ENCODE results near the gene ANO4. TPM values are rescaled to one million over a fixed set of nuclear protein-coding genes. Genes with fewer than 3 reads are reported as not detected.

The ANO4 gene
- total RNA-seq: 0.22 and 4.9 TPM in 2 replicates

DNA sequence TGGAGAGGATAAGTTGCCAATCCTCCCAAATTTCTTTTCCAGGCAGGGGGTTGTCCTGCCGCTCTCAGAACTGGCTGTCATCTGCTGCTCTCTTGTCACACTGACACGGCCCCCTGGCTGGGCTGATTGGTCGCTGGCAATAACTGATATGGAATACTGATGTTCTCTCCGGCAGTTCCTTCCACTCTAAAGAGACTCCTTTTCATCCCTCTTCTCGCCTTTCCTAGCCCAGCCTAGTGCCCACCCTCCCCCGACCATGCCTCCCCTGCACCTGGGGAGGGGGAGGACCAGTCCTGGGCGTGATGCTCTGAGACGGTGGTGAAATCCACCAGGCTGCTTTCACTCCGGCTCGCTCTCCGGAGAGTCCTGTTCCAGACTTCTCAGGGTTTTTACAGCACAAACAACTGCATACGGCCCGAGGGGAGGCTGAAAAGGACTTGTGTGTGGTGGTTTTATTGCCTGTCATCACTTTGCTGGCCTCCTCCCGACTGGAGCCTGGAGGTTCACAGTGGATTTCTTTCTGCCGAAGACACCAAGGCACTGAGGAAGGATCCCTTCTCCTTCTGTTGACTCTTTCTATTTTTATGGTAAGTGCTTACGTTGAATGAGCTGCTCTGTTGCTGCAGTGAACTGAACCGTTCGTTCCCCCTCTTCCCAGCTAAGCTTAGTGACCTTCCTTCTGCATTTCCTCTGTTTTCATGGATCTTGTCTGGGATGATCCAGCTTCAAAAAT, at the start of gene ANO4:
Gene ANO4 (plus strand): TSS at position 336 of the 733 bp plus-strand sequence. CDS start 107,010 bp downstream, outside the sequence.

Other genes starting within 250 kb of the ANO4 start
- 8.3 and 42.4 TPM in 2 replicates for gene GAS2L3, start 221.1 kb upstream of the ANO4 start, total RNA-seq